Endodermal cell (in vitro differentiated cells): ENCODE measurements around the gene PHIP. TPM values are rescaled to one million over a fixed set of nuclear protein-coding genes. Genes with fewer than 3 reads are reported as not detected.

Experiments
- DNase-seq: peaks from one replicate; pipeline ENCODE4 v3.0.0-alpha.2; 2017
- H3K27ac ChIP-seq: 2 replicates; pipeline ENCODE4 v1.5.1; 2013; ENCODE audit warnings: mild to moderate bottlenecking, low read depth, low read length, moderate library complexity
- H3K27me3 ChIP-seq: 2 replicates; pipeline ENCODE4 v1.6.1; 2013; ENCODE audit warnings: mild to moderate bottlenecking, low read length, moderate library complexity; ENCODE audit not compliant: insufficient read depth, control insufficient read depth, poor library complexity, severe bottlenecking
- H3K36me3 ChIP-seq: 2 replicates; pipeline ENCODE4 v1.7.0; 2013; ENCODE audit warnings: mild to moderate bottlenecking, low read length, moderate library complexity; ENCODE audit not compliant: control insufficient read depth, insufficient read depth
- H3K4me1 ChIP-seq: one replicate; pipeline ENCODE4 v1.7.0; 2013; ENCODE audit warnings: low read length; ENCODE audit not compliant: control insufficient read depth, insufficient read depth
- H3K4me3 ChIP-seq: 2 replicates; pipeline ENCODE4 v1.5.1; 2013; ENCODE audit warnings: mild to moderate bottlenecking, low read length, moderate library complexity
- H3K9ac ChIP-seq: 2 replicates; pipeline ENCODE4 v1.6.1; 2013; ENCODE audit warnings: mild to moderate bottlenecking, low read length, moderate library complexity; ENCODE audit not compliant: poor library complexity, severe bottlenecking; ENCODE audit errors: extremely low read depth
- H3K9me3 ChIP-seq: 2 replicates; pipeline ENCODE4 v1.6.1; 2013; ENCODE audit warnings: mild to moderate bottlenecking, low read length, moderate library complexity; ENCODE audit not compliant: control insufficient read depth
- H3K27ac Mint-ChIP-seq: 2 replicates; pipeline ENCODE4 v1.8.0; 2020; ENCODE audit warnings: mixed read lengths
- H3K27me3 Mint-ChIP-seq: 2 replicates; pipeline ENCODE4 v1.8.0; 2021; ENCODE audit warnings: mild to moderate bottlenecking, mixed read lengths; ENCODE audit not compliant: insufficient read depth
- H3K36me3 Mint-ChIP-seq: 2 replicates; pipeline ENCODE4 v1.8.0; 2020; ENCODE audit warnings: low read depth, mixed read lengths
- H3K4me1 Mint-ChIP-seq: 2 replicates; pipeline ENCODE4 v1.8.0; 2020; ENCODE audit warnings: mixed read lengths
- H3K4me3 Mint-ChIP-seq: 2 replicates; pipeline ENCODE4 v1.8.0; 2020; ENCODE audit warnings: mild to moderate bottlenecking, moderate library complexity, mixed read lengths
- H3K9me3 Mint-ChIP-seq: 2 replicates; pipeline ENCODE4 v1.8.0; 2020; ENCODE audit warnings: mild to moderate bottlenecking, mixed read lengths
- WGBS, 2 experiments: methylation state at CpG; one replicate each; pipeline versions ENCODE4 v1.1.5 to v1.1.7; 2013; ENCODE audit warnings: missing lambda C conversion rate in 2 of 2, mixed read lengths in 1 of 2; ENCODE audit not compliant: insufficient coverage in 1 of 2, insufficient read length in 1 of 2; 5-methylcytosine and 5-hydroxymethylcytosine counted together
- total RNA-seq, 2 donors: library from RNA; stranded (reverse); fragmentation: NEBNext Ultra II Directional in 1 of 2; extraction: Animal tissue kit (Norgen Biotek cat#: 25700) in 1 of 2; gene quantifications; 2 replicates in 1 of 2; 3 replicates in 1 of 2; pipeline ENCODE4 v1.2.1, GENCODE V29; 2021
- TF ChIP-seq, protein P1 (sequence below): fragments of 200-600 bp; sonication (generic); conservative IDR thresholded peaks from 2 replicates; pipeline ENCODE4 v1.5.0; 2021; ENCODE audit warnings: antibody characterized with exemption, mild to moderate bottlenecking

PHIP gene
- total RNA-seq, 2 donors from 2014 or later, result 49.8 to 59.7 TPM

DNA sequence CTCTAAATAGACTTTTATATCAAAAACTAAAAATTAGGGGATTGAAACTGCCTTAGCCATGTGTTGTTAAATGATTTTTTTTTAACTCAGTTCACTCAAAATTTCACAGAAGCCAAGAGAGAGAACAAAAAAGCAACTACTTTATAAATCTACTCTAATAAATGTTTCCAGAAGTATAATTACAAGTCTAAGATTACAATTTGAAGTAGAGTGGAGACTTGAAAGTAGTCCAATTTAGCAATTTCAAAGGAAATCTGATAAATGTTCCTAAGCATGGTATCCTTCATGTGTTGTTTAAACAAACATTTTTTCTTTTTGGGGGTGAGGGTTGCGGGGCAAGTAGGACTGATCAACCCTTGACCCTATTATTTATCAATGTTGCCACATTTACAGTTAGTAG, 72.6 kb downstream of the PHIP start:
- no peak overlapping the region for H3K27ac Mint-ChIP-seq

DNA sequence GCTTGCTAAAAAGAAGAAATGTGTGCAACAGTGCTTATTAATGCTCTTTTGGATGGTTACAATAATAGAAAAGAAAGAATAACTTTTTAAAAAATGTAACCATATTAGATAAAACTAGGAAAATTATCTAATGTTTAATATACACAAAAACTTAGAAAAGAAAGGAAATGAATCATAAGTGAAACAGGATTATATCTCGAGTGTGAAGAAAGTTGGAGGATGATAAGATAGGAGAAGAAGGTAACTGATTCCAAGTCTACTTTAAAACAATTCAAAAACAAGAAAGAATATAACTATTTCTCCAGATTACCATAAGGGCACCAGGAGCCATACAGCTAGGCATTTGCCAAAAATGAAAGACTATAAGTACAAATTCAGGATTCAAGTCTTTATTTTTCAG, 73.0 kb downstream of the PHIP start:
- H3K36me3 ChIP-seq, result peaks cover 78% of the 10 kb centered on the region

More for the DNA sequence above, 72.6 kb downstream of the PHIP start:
- H3K9ac ChIP-seq, result no peak overlapping the region
- no peaks in the 10 kb centered on the region for H3K27me3 ChIP-seq
- no peak overlapping the region for H3K4me3 Mint-ChIP-seq
- no peaks in the 10 kb centered on the region for H3K4me1 Mint-ChIP-seq
- DNase-seq, result no peak
- H3K36me3 Mint-ChIP-seq, result peaks cover 36% of the 10 kb centered on the region
- no peak overlapping the region for H3K27ac ChIP-seq
- peaks cover 77% of the 10 kb centered on the region for H3K36me3 ChIP-seq
- no peaks in the 10 kb centered on the region for H3K9me3 Mint-ChIP-seq
- H3K4me1 ChIP-seq, result no peaks in the 10 kb centered on the region
- H3K4me3 ChIP-seq, result no peak overlapping the region
- no peaks in the 10 kb centered on the region for H3K27me3 Mint-ChIP-seq
- TF ChIP-seq, protein P1, sequence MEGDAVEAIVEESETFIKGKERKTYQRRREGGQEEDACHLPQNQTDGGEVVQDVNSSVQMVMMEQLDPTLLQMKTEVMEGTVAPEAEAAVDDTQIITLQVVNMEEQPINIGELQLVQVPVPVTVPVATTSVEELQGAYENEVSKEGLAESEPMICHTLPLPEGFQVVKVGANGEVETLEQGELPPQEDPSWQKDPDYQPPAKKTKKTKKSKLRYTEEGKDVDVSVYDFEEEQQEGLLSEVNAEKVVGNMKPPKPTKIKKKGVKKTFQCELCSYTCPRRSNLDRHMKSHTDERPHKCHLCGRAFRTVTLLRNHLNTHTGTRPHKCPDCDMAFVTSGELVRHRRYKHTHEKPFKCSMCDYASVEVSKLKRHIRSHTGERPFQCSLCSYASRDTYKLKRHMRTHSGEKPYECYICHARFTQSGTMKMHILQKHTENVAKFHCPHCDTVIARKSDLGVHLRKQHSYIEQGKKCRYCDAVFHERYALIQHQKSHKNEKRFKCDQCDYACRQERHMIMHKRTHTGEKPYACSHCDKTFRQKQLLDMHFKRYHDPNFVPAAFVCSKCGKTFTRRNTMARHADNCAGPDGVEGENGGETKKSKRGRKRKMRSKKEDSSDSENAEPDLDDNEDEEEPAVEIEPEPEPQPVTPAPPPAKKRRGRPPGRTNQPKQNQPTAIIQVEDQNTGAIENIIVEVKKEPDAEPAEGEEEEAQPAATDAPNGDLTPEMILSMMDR, result no peak
- 100% methylated on average over 1 of the region's 1 CpG; no CpG with 5 or more reads in 1 of the 2 experiments for WGBS, 2 experiments
- no peaks in the 10 kb centered on the region for H3K9me3 ChIP-seq

DNA sequence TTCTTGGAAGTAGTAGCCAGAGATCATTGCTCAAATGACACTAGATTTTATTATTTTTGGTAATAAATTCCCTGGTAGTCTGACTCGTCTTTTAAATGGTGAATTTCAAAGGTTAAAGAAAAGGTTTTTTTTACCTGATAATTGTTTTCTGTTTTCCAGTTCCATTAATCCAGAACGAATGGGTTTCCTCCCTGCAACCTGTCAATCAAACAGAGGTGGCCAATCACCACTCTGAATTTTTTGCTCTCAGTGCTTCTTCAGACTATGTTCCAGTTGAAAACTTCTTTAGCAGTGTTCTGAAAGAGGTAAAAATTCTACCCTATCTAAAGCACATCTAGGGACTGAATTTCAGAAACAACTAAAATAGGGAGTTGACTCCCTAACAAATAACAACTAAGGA, 73.8 kb downstream of the PHIP start:
- peaks cover 79% of the 10 kb centered on the region for H3K36me3 ChIP-seq
- H3K9me3 ChIP-seq, result no peaks in the 10 kb centered on the region
- WGBS, 2 experiments, result 93 to 94% methylated on average over 2 of the region's 2 CpGs
- Mint-ChIP-seq H3K27me3 (no peaks in the 10 kb centered on the region), H3K9me3 (no peaks in the 10 kb centered on the region), H3K27ac (no peak overlapping the region), H3K36me3 (peaks cover 40% of the 10 kb centered on the region), H3K4me3 (no peak overlapping the region), H3K4me1 (no peaks in the 10 kb centered on the region)
- TF ChIP-seq, protein P1, result no peak
- no peak overlapping the region for H3K4me3 ChIP-seq
- no peak for DNase-seq
- no peak overlapping the region for H3K27ac ChIP-seq
- no peaks in the 10 kb centered on the region for H3K4me1 ChIP-seq
- H3K9ac ChIP-seq, result no peak overlapping the region
- no peaks in the 10 kb centered on the region for H3K27me3 ChIP-seq

More for the DNA sequence above, 73.0 kb downstream of the PHIP start:
- H3K9me3 Mint-ChIP-seq, result no peaks in the 10 kb centered on the region
- H3K27me3 Mint-ChIP-seq, result no peaks in the 10 kb centered on the region
- WGBS, 2 experiments, result 80% methylated on average over 1 of the region's 1 CpG; no CpG with 5 or more reads in 1 of the 2 experiments
- Histone ChIP-seq H3K27me3 (no peaks in the 10 kb centered on the region), H3K27ac (no peak overlapping the region), H3K4me1 (no peaks in the 10 kb centered on the region), H3K9ac (no peak overlapping the region), H3K9me3 (no peaks in the 10 kb centered on the region), H3K4me3 (no peak overlapping the region)
- TF ChIP-seq, protein P1, result no peak
- H3K4me3 Mint-ChIP-seq, result no peak overlapping the region
- no peaks in the 10 kb centered on the region for H3K4me1 Mint-ChIP-seq
- no peak overlapping the region for H3K27ac Mint-ChIP-seq
- DNase-seq, result no peak
- peaks cover 38% of the 10 kb centered on the region for H3K36me3 Mint-ChIP-seq
